Motor neuron (in vitro differentiated cells): ENCODE results near the gene PRG2. TPM values are rescaled to one million over a fixed set of nuclear protein-coding genes. Genes with fewer than 3 reads are reported as not detected.

Experiments used
- ATAC-seq, 8 experiments: fragments of 200-7000 bp; cut with Tn5 transposase; replicated peaks in 6 of 8; 2 replicates each; pipeline ENCODE4 v1.8.0; 2021; ENCODE audit warnings: mild to moderate bottlenecking in 8 of 8, moderate library complexity in 8 of 8
- H3K27ac ChIP-seq, 2 donors: fragments of 250-450 bp; sonication (Bioruptor Pico); 2 replicates each; pipeline ENCODE4 v1.9.0; 2021; ENCODE audit warnings: antibody characterized with exemption in 2 of 2, mild to moderate bottlenecking in 2 of 2, moderate library complexity in 1 of 2
- H3K4me1 ChIP-seq, 2 donors: fragments of 250-450 bp; sonication (Bioruptor Pico); replicated peaks in 1 of 2; 2 replicates each; pipeline ENCODE4 v1.6.1; 2021; ENCODE audit warnings: antibody characterized with exemption in 2 of 2, mild to moderate bottlenecking in 2 of 2, moderate library complexity in 1 of 2
- H3K4me3 ChIP-seq, 5 donors: fragments of 250-450 bp; sonication (Bioruptor Pico); 2 replicates each; pipeline ENCODE4 v1.9.0; 2021; ENCODE audit warnings: antibody characterized with exemption in 5 of 5, mild to moderate bottlenecking in 5 of 5, moderate library complexity in 4 of 5
- WGBS, 10 experiments: fragments of 450-650 bp; shearing (Covaris generic); methylation state at CpG; one replicate each; pipeline ENCODE4 v1.0.0; 2022; 5-methylcytosine and 5-hydroxymethylcytosine counted together
- in situ Hi-C, 9 experiments: fragments of 400-800 bp; cut with MboI; loops; one replicate each; pipeline ENCODE4 v1.15.0; 2021; ENCODE audit warnings: low sequenced_read_pairs in 9 of 9, low pct_unique_long_range_greater_than_20kb in 2 of 9; ENCODE audit not compliant: unreplicated experiment in 9 of 9
- total RNA-seq, 8 experiments: library from RNA; unstranded; fragments of 300-600 nt; gene quantifications; 2 replicates each; pipeline versions ENCODE4 v1.2.3 to v1.2.4, GENCODE V29; 2022

Gene PRG2
- total RNA-seq, 8 experiments from 2014 or later, result 0.18 to 1.1 (median 0.29) TPM; not detected in 5

GRCh38 chr11:57402188-57403002 lies 11.9 kb upstream of the PRG2 start:
- in situ Hi-C loops, result no loop called here
- Histone ChIP-seq H3K4me1 (no peaks in the 10 kb centered on the region), H3K4me3 (no peak overlapping the region), H3K27ac (no peak overlapping the region)
- 17 to 100% (median 43%) methylated on average over 1 to 4 of the region's 6 CpGs; no CpG with 5 or more reads in 2 of the 10 experiments for WGBS, 10 experiments
- ATAC-seq, result no peak

DNA sequence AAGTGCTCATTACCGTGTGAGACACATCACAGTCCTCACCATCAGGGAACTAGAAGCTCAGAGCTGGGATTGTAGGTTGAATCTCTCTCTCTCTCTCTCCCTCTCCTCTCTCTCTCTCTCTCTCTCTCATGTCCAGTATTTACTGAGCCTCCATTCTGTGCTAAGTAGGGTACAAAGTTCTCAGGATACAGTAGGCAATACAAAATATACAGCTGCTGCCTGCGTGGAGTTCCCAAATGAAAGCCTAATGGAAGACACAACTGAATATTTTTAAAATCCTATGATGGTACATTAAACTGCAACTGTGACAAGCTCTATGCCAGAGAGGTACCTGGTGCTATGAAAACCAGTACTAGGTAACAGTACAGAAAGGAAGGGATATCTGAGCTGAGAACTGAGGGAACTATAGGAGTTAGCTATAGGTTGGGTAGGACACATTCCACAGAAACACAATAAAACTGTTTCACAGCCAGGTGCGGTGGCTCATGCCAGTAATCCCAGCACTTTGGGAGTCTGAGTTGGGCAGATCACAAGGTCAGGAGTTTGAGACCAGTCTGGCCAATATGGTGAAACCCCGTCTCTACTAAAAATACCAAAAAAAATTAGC lies 9.6 kb upstream of the PRG2 start:
- ATAC-seq, result no peak
- in situ Hi-C loops, result no loop called here
- H3K4me3 ChIP-seq, result no peak overlapping the region
- H3K4me1 ChIP-seq, result no peaks in the 10 kb centered on the region
- WGBS, 10 experiments, result 20 to 100% (median 92%) methylated on average over 1 to 3 of the region's 4 CpGs; no CpG with 5 or more reads in 2 of the 10 experiments
- H3K27ac ChIP-seq, result no peak overlapping the region

DNA sequence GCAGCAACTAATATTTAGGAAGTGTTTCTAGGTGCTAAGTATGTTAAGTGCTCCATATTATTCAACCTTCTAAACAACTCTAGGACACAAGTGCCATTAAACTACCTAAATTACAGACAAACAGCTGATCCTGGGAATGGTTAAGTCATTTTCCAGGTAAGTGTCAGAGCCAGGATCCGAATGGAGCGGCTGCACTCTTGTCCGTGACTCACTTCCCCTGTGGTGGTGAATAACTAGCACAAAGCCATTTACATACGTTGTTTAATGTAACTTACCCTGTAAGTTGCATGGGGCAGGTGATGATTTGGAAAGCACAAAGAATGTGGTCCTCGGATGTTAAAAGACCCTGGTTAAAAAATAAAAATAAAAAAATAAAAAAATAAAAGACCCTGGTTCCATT lies 8.8 kb upstream of the PRG2 start:
- H3K4me3 ChIP-seq, result no peak overlapping the region
- WGBS, 10 experiments, result 20 to 77% (median 48%) methylated on average over 3 to 5 of the region's 5 CpGs; no CpG with 5 or more reads in 2 of the 10 experiments
- ATAC-seq, result no peak
- no peaks in the 10 kb centered on the region for H3K4me1 ChIP-seq
- no peak overlapping the region for H3K27ac ChIP-seq
- in situ Hi-C loops, result no loop called here

GRCh38 chr11:57397394-57397990 lies 7.0 kb upstream of the PRG2 start:
- in situ Hi-C loops, result no loop called here
- no peak for ATAC-seq
- no peaks in the 10 kb centered on the region for H3K4me1 ChIP-seq
- no peak overlapping the region for H3K4me3 ChIP-seq
- H3K27ac ChIP-seq, result no peak overlapping the region
- WGBS, 10 experiments, result 17 to 84% (median 20%) methylated on average over 1 to 2 of the region's 4 CpGs; no CpG with 5 or more reads in 6 of the 10 experiments

- H3K4me1 ChIP-seq, result no peaks in the 10 kb centered on the region
- in situ Hi-C loops, result no loop called here
- H3K4me3 ChIP-seq, result no peak overlapping the region
- 0 to 60% (median 41%) methylated on average over 1 to 2 of the region's 2 CpGs; no CpG with 5 or more reads in 3 of the 10 experiments for WGBS, 10 experiments
- no peak for ATAC-seq
- no peak overlapping the region for H3K27ac ChIP-seq
Observed at GRCh38 chr11:57396744-57397143, 6.3 kb upstream of the PRG2 start.

- Histone ChIP-seq H3K4me1 (no peaks in the 10 kb centered on the region), H3K27ac (no peak overlapping the region), H3K4me3 (no peak overlapping the region)
- 20 to 100% (median 75%) methylated on average over 1 to 2 of the region's 11 CpGs; no CpG with 5 or more reads in 4 of the 10 experiments for WGBS, 10 experiments
- in situ Hi-C loops, result no loop called here
- no peak for ATAC-seq
Observed at GRCh38 chr11:57395905-57396623, 5.6 kb upstream of the PRG2 start.

DNA sequence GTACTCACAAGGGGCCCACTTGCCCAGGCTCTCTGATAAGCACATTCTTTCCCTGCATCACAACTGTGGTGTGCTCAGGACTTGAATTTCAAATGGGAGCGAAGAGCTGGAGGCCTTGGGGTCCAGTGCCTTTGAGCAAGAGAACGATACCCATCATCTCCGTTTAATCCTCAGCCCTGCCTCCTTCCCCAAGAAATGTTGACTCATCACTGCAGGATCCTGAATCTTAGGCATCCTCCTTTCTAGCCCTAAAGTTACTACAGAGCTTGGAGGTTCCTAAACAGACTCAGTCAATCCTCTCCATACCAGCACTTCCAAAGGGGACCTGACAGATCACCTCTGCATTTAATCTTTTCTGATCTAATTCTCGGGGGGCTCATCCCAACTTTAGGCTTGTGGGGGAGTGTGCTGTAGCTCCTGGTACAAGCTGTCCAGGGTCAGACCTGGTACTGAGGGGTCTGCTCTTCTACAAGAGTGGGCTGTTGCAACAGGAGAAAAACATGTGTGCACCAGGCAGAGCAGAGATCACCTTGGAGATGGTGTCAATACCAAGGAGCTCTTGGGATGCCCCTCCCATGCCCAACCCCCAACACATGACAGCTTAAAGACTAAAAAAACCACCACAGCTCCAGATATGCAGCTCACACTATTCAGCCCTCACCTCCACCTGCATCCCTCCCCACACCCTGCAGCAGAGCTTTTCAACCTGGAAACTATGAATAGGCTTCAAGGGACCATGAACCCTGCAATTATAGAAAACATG lies 3.9 kb upstream of the PRG2 start:
- Histone ChIP-seq H3K4me3 (no peak overlapping the region), H3K27ac (no peak overlapping the region), H3K4me1 (no peaks in the 10 kb centered on the region)
- in situ Hi-C loops, result no loop called here
- 28 to 90% (median 68%) methylated on average over 2 to 4 of the region's 4 CpGs; no CpG with 5 or more reads in 4 of the 10 experiments for WGBS, 10 experiments
- ATAC-seq, result no peak

- Histone ChIP-seq H3K4me1 (no peaks in the 10 kb centered on the region), H3K27ac (no peak overlapping the region), H3K4me3 (no peak overlapping the region)
- in situ Hi-C loops, result no loop called here
- WGBS, 10 experiments, result 75 to 83% (median 78%) methylated on average over 3 to 4 of the region's 4 CpGs; no CpG with 5 or more reads in 5 of the 10 experiments
- no peak for ATAC-seq
Observed at GRCh38 chr11:57392763-57393105, 2.3 kb upstream of the PRG2 start.

DNA sequence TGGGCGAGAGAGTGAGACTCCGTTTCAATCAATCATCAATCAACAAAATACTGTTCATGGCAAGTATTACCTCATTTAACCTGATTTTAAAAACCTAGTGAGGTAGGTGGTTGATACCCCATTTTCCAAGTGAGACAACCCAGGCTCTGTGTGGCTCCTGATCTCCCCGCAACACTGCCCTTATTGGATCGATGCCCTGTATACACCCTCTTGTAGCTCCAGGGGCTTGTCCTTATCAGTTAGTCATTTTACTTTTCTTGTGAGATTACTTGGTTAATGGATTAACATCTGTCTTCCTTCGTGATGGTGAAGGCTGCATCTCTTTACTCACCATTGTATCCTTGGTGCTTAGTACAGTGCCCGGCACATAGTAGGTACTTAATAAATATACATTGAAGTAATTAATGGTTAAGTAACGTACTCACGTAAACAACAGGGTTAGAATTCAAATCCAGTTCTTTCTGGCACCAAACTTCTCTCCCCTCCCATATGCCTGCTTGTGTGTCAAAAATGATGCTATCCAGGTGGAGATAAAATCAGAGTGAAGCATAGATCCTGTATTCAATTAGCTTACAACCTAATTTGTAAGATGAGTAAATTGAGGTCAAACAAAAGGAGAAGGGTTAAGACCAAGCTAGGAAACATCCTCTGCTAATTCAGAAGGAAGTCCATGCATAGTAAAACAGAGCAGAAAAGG lies 1.8 kb upstream of the PRG2 start:
- Histone ChIP-seq H3K27ac (no peak overlapping the region), H3K4me1 (no peaks in the 10 kb centered on the region), H3K4me3 (no peak overlapping the region)
- in situ Hi-C loops, result no loop called here
- 33 to 92% (median 70%) methylated on average over 1 to 7 of the region's 8 CpGs for WGBS, 10 experiments
- no peak for ATAC-seq

- ATAC-seq, result peak in 1 of 8 experiments; percentile 23
- WGBS, 10 experiments, result 8 to 89% (median 40%) methylated on average over 1 to 2 of the region's 2 CpGs; no CpG with 5 or more reads in 1 of the 10 experiments
- in situ Hi-C loops, result no loop called here
- no peak overlapping the region for H3K4me3 ChIP-seq
- no peaks in the 10 kb centered on the region for H3K4me1 ChIP-seq
- H3K27ac ChIP-seq, result no peak overlapping the region
Observed at GRCh38 chr11:57391539-57391938, 1.1 kb upstream of the PRG2 start.

DNA sequence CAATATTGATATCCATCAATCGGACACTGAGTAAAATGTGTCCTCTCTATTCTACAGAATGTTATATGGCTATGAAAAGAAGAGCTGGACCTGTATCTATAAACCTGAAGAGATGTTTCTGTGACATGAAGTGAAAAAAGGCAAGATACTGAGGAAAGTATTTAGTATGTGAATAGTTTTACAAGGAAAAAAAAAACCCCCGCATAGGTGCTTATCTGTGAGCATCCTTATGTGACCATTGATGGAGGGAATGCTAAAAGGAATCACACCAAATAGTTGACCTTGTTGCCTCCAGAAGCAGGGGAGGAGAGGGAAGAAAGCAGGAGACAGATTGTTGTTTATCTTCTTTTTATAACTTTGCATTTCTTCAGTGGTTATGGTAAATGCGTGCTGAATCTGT lies 661 bp upstream of the PRG2 start:
- no peak for ATAC-seq
- WGBS, 10 experiments, result 36 to 100% (median 83%) methylated on average over 1 to 3 of the region's 3 CpGs; no CpG with 5 or more reads in 1 of the 10 experiments
- in situ Hi-C loops, result no loop called here
- Histone ChIP-seq H3K27ac (no peak overlapping the region), H3K4me1 (no peaks in the 10 kb centered on the region), H3K4me3 (no peak overlapping the region)
